Measurements from ENCODE around the gene NACC2. TPM values are rescaled to one million over a fixed set of nuclear protein-coding genes. Genes with fewer than 3 reads are reported as not detected.
A peak's percentile ranks its signal among the peaks of the same experiment; 100 is the strongest.

NACC2 gene
- total RNA-seq, 2 donors from 2014 or later: 73.5 to 77.7 TPM

DNA sequence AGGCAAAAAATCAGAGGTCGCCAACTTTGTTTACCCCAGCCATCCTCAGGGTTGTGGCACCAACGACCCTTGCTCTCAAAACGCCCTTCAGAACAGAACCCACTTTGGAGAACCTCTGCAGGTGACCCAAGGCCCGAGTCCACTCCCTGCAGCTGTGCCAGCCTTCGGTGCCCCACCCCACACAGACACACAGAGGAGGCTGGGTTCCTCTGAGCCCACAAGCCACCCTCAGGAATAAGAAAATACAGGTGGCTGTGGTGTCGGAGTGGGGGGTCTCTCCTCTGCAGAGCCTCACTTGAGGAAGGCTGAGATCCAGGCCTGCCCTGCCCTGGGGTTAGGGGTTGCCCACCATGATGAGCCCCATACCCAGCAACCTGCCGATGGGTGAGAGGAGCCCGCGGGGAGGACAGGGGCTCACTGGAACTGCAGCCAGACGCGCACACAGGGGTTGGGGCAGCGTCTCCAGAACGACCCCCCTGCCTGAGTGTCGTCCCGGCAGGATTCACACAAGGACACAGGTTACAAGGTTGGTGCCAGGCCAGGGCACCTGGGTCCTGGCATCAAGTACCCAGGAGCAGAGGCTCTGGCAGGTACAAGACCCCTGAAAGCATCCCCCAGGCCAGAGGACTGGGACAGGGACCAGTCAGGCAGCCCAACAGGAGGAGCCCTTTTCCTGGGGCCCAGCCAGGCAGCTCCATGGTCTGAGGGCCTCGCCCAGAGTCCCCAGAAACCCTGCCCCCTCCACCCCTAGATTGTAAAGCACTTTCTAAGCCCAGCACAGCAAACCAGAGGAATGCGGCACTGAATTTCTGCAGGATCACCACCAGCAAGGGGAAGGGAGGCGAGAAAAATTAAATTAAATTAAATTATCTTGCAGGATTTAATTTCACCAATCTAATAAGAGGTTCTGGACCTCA, 40.0 kb downstream of the NACC2 start:
- no peak for DNase-seq (ENCODE audit: low spot score)
- intact Hi-C loops (cut with DNase I): loop anchor here in 1 of 2 donors (5.0 kb wide), 1 partner anchor 428 kb away; no protein-coding TSS in a partner anchor

DNA sequence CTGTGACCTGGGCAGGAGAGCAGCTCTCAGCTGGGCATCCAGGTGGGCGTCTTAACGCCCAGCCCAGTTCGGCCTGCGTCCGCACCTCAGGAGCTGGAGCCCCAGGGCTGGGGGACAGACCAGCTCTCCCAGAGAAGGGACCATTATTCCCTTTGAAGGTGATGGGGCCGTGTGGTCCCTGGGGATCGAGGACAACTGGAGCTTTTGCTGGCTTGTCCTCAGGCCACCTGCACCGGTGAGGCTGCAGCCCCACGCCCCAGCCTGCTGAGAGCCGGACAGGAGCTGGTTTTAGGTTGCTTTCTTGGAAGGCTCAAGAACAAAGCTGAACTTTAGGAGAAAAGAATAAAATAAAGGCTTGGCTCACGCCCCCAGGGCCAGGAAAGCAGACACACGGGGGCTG, 40.9 kb downstream of the NACC2 start:
- DNase-seq (ENCODE audit: low spot score): no peak
- intact Hi-C loops (cut with DNase I): loop anchor here in 1 of 2 donors (5.0 kb wide), 1 partner anchor 427 kb away; no protein-coding TSS in a partner anchor

DNA sequence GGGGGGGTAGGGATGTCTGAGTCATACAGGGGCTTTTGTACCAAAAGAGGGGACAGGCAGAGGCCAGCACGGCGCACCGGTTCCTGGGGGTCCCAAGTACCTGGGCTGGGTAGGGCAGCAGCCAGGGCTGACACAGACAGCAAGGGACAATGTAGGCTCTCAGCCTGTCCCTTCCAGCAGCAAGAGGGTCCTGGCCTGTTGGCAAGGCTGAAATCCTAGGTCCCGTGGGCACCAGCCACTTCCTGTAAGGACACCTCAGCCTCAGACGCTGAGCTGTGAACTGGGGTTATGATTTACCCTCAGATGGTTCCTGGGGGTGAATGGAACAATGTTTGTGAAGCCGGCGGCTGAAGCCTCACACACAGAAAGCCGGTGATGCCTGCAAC, 41.3 kb downstream of the NACC2 start:
- intact Hi-C loops (cut with DNase I): loop anchor here in 1 of 2 donors (2.0 to 5.0 kb wide), 2 partner anchors 65 to 426 kb away; partner anchors contain the start of gene TMEM250
- no peak for DNase-seq (ENCODE audit: low spot score)

GRCh38 chr9:136052991-136053756, 41.9 kb downstream of the NACC2 start:
- no peak for DNase-seq (ENCODE audit: low spot score)
- intact Hi-C loops (cut with DNase I): loop anchor here in 1 of 2 donors (2.0 to 5.0 kb wide), 2 partner anchors 66 to 426 kb away; partner anchors contain the start of gene TMEM250

GRCh38 chr9:136052472-136052880, 42.6 kb downstream of the NACC2 start:
- intact Hi-C loops (cut with DNase I): loop anchor here in 1 of 2 donors (2.0 to 5.0 kb wide), 2 partner anchors 66 to 425 kb away; partner anchors contain the start of gene TMEM250
- no peak for DNase-seq (ENCODE audit: low spot score)

DNA sequence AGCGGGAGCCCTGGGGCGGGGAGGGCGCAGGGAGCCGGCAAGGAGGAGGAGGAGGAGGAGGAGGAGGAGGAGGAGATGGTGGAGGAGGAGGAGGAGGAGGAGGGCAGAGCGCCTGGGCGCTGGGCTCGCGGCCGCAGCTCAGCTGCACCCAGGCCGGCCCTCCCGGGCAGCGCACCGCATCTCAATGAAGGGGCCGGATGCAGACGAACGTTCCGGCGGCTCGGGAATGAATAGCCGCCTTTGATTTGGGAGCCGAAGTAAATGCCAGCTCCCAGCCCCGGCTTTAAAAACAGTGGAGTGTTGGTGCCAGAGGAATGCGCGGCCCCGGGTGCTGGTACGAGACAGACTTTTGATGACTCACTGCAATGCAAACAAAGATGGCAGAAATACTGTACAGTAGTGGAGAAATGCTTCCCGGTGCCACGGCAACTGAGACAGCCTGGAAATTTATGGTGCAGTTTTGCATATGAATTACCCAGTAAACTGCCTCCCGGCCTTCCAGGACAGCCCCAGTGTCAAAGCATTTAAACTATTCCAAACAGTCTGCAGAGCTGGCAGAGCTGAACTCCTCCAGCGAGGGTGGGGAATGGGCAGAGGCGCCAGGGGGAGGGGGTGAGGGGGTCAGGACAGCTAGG, 43.1 kb downstream of the NACC2 start:
- intact Hi-C loops (cut with DNase I): loop anchor here in 1 of 2 donors (2.0 to 5.0 kb wide), 2 partner anchors 67 to 425 kb away; partner anchors contain the start of gene TMEM250
- DNase-seq (ENCODE audit: low spot score): peak; percentile 85

DNA sequence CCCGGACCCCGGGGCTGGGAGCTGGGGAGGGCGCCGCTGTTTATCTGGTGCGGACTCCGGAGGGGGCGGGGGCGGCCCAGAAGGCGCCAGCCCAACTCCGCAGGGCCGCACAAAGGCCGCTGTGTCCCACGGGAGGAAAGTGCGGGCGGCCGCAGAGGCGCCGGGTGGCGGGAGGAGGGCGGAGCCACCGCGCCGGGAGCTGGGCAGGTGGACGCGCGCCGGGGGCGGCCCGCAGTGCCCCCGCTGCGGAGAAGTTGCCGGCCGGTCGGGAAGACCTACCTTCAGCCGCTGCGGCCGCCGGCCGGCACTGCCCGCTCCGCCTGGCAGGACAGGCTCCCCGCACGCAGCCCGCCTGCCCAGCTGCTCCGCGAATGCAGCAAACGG, 43.6 kb downstream of the NACC2 start:
- intact Hi-C loops (cut with DNase I): loop anchor here in 1 of 2 donors (5.0 kb wide), 1 partner anchor 424 kb away; no protein-coding TSS in a partner anchor
- DNase-seq (ENCODE audit: low spot score): peak; percentile 83

DNA sequence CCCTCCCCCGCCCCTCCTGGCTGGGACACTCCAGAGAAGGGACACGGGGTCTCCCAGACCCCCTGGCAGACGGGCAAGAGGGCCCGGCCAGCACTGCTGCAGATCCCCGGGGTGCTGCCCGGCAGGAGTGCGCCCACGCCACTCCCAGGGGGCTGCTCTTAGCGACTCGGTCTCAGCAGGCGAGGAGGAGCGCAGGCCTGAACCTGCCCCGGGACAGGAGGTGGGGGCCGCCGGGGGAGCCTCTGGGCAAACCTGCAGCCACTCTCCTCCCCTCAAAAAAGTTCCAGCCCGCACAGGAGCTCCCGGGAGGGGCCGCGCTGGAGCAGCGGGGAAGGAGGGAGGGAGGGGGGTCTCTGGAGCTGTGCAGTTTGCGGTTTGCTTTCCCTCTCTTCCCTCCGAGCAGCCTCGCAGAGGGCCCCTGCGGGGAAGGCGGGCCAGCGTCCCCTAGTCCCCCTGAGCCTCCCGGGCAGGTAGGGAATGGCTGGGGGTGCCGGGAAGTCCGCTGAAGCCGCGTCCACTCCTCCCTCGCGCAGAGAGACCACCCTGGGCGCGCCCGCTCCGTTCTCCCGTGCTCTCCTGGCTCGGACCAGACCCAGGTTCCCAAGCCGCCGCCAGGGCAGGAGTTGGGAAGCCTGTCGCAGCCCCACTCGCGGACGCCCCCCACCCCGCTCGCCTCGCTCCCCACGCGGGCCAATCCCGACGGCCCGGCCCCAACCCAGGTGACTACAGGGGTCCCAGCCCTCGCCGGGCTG, 44.2 kb downstream of the NACC2 start:
- intact Hi-C loops (cut with DNase I): loop anchor here in 1 of 2 donors (5.0 kb wide), 1 partner anchor 424 kb away; no protein-coding TSS in a partner anchor
- DNase-seq (ENCODE audit: low spot score): no peak

DNA sequence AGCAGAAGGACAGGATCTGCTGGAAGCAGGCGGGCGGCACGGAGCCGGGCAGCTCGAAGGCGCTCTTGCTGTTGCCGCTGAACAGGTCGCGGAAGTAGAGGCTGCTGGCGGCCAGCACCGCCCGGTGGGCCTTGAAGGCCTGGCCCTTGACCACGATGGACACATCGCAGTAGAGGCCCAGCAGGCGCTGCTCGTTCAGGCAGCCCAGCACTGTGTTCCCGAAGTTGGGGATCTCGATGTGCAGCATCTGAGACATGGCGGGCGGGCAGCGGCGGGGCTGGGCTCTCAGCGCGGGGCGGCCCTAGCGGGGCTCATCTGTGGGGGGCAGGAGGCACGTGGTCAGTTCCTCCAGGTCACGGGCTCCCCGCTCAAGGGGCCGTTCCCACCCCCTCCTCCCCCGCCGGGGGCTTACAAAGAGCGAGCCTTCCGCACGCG, 44.8 kb downstream of the NACC2 start:
- intact Hi-C loops (cut with DNase I): loop anchor here in 1 of 2 donors (5.0 kb wide), 1 partner anchor 423 kb away; no protein-coding TSS in a partner anchor

GRCh38 chr9:136049491-136050265, 45.4 kb downstream of the NACC2 start:
- no peak for DNase-seq (ENCODE audit: low spot score)
- intact Hi-C loops (cut with DNase I): loop anchor here in 1 of 2 donors (5.0 kb wide), 2 partner anchors 422 to 1117 kb away; no protein-coding TSS in a partner anchor

More for the DNA sequence above, 44.8 kb downstream of the NACC2 start:
- DNase-seq (ENCODE audit: low spot score): no peak

DNA sequence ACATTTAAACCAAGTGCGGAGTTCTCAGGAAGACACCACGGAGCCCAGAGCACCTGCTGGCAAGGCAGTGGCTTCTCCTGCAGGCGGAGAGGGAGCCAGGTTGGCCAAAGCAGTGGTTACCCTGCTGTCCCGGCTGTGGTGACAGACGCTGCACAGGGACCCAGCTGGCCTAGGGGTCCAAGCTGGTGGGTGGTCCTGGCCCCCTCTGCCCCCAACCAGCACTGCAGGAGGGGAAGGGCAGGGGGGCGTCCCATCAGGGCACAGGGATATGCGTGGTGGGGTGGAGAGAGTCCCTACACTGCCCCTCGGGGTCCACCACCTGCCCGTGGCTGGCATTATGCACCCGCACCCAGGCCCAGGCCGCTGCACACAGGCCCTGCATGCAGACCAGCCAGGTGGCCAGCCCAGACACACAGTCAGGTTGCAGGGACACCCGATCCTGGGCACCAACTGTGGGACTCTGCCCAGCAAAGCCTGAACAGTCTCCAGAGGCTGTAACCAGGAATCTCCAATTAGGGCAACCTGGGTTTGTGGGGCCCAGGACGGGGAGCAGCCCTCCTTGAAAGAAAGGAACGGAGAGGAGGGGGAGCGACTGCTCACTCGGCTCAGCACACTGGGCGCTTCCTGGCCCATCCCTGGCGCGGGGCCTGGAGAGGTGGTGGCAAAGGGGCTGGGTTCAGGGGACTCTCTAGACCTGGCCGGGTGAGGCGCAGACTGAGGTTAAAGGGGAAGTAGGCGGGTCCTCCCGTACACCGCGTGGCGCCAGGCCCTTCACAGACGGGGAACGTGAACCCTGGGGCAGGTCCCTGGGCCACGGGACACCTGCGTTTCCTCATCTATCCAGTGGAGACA, 46.3 kb downstream of the NACC2 start:
- intact Hi-C loops (cut with DNase I): loop anchor here in 1 of 2 donors (5.0 kb wide), 1 partner anchor 1116 kb away; no protein-coding TSS in a partner anchor
- DNase-seq (ENCODE audit: low spot score): peak; percentile 81

- intact Hi-C loops (cut with DNase I): loop anchor here in 1 of 2 donors (5.0 kb wide), 1 partner anchor 1116 kb away; no protein-coding TSS in a partner anchor
- DNase-seq (ENCODE audit: low spot score): peak; percentile 76
These were observed 47.1 kb downstream of the NACC2 start for GRCh38 chr9:136047775-136048559.

DNA sequence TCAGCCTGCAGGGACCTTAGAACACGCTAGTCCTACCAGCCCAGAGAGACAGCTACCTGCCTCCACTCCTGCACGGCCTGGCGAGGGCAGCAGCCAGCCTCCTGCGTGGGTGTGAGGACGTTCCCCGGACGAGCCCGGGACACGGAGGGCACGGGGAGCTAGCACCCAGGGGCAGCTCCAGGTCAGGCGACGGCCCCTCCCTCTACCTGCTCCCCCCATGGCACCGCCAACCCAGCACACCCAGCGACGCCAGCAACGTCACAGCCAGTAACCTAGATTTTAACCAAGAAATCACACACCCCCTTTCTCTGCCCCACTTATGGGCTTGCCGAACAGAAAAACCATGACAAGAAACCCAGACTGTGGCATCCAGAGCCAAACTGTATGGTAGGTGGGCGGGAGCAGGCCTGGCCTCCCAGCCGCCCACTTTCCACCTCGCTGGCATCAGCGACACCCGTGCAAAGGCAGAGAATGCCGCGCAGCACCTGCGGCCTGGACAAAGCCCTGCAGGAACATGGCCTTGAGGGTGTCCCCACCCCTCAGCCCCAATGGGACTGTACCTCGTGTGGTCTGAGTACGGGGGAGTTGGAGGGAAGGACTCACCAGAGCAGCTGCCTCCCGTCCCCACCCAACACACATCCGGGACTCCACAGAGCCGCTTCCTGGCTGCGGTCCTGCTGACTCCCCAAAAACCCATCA, 47.9 kb downstream of the NACC2 start:
- peak; percentile 80 for DNase-seq (ENCODE audit: low spot score)
- intact Hi-C loops (cut with DNase I): loop anchor here in 1 of 2 donors (5.0 kb wide), 1 partner anchor 1115 kb away; no protein-coding TSS in a partner anchor

GRCh38 chr9:136046554-136046920, 48.6 kb downstream of the NACC2 start:
- intact Hi-C loops (cut with DNase I): loop anchor here in 1 of 2 donors (5.0 kb wide), 1 partner anchor 1114 kb away; no protein-coding TSS in a partner anchor
- no peak for DNase-seq (ENCODE audit: low spot score)
